ENCODE results near the gene DERL2.

- no peak for TF ChIP-seq POLR2A (IDR thresholded peaks at IDR 0.05)
- no peak for TF ChIP-seq CTCF (IDR thresholded peaks at IDR 0.05)
- no peak for TF ChIP-seq POLR2AphosphoS5 (IDR thresholded peaks at IDR 0.05)
Observed at GRCh38 chr17:5508810-5509209, 22.8 kb upstream of the DERL2 start.

Measured in breast epithelium (tissue), 3 donors.